Ovary (tissue), 3 donors: Measurements from ENCODE around the gene TIMP4.

Experiments
- EP300 ChIP-seq: sonication (generic); formaldehyde crosslinking; IDR thresholded peaks from one replicate; pipeline ENCODE4 v1.6.1; 2017; ENCODE audit warnings: antibody characterized with exemption
- POLR2A ChIP-seq: fragments of 450-650 bp; IDR thresholded peaks from one replicate; pipeline ENCODE4 v1.6.1; 2017; ENCODE audit warnings: antibody characterized with exemption, mild to moderate bottlenecking, moderate library complexity
- TF ChIP-seq, protein P1 (sequence below), 3 donors: fragments of 450-650 bp in 2 of 3; fragments of 200-600 bp in 1 of 3; IDR thresholded peaks; one replicate each; pipeline versions ENCODE4 v1.5.1 to v1.8.0; 2016 to 2022; ENCODE audit warnings: antibody characterized with exemption in 3 of 3, mild to moderate bottlenecking in 1 of 3
- donor health status: DM: no; HTN: no; CAD: no.

DNA sequence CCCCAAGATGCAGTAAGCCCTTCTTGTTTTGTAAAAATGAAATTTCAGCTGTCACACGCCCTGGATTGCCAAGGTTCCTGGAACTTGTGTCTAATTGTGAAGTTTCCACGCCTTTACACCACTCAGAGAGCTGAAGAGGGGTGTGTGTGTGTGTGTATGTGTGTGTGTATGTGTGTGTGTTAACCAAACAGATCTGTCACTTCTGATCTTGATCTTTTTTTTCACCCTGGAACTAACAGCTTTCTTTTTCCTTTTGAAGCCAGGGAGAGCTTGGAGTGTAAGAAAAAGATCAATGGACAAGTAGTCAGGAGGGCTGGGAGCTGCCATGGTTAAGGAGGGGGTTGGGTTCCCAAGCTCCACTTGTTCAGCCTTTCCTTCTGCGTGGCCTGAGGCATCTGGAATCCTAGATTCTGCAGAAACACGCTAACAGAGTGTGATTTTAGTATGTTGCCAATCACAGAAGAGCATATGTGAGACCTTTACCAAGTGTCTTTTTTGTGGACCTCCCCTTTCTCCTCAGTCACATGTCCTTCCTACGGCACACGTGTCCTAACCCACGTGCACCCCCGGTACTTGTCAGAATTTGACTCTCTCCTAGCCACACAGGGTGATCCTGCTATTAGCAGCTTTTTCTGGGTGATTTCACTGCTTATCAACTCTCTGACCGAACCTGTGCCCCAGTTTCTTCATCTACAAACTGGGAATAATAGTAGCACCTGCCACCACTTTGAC, 11.5 kb downstream of the TIMP4 start:
- no peak for TF ChIP-seq POLR2A
- TF ChIP-seq, protein P1, sequence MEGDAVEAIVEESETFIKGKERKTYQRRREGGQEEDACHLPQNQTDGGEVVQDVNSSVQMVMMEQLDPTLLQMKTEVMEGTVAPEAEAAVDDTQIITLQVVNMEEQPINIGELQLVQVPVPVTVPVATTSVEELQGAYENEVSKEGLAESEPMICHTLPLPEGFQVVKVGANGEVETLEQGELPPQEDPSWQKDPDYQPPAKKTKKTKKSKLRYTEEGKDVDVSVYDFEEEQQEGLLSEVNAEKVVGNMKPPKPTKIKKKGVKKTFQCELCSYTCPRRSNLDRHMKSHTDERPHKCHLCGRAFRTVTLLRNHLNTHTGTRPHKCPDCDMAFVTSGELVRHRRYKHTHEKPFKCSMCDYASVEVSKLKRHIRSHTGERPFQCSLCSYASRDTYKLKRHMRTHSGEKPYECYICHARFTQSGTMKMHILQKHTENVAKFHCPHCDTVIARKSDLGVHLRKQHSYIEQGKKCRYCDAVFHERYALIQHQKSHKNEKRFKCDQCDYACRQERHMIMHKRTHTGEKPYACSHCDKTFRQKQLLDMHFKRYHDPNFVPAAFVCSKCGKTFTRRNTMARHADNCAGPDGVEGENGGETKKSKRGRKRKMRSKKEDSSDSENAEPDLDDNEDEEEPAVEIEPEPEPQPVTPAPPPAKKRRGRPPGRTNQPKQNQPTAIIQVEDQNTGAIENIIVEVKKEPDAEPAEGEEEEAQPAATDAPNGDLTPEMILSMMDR (IDR thresholded peaks at IDR 0.05) = no peak
- no peak for TF ChIP-seq EP300
